Right lobe of liver (tissue), 4 donors: ENCODE data around the gene TRHDE.

Experiments used
- POLR2A ChIP-seq: fragments of 450-650 bp; IDR thresholded peaks from one replicate; pipeline ENCODE4 v1.6.1; 2017; ENCODE audit warnings: antibody characterized with exemption, mild to moderate bottlenecking
- TF ChIP-seq, protein P1 (sequence below), 4 donors: fragments of 200-600 bp in 3 of 4; fragments of 450-650 bp in 1 of 4; IDR thresholded peaks; one replicate each; pipeline versions ENCODE4 v1.5.1 to v1.8.0; 2016 to 2022; ENCODE audit warnings: antibody characterized with exemption in 4 of 4, mild to moderate bottlenecking in 2 of 4
- donor health status: DM: no; HTN: no; CAD: no.
- donor health status: DM: no; HTN: no; CAD: no.
- donor health status: DM: no; HTN: yes; CAD: no.

GRCh38 chr12:72677139-72677538 is 405.0 kb downstream of the TRHDE start:
- TF ChIP-seq, protein P1, sequence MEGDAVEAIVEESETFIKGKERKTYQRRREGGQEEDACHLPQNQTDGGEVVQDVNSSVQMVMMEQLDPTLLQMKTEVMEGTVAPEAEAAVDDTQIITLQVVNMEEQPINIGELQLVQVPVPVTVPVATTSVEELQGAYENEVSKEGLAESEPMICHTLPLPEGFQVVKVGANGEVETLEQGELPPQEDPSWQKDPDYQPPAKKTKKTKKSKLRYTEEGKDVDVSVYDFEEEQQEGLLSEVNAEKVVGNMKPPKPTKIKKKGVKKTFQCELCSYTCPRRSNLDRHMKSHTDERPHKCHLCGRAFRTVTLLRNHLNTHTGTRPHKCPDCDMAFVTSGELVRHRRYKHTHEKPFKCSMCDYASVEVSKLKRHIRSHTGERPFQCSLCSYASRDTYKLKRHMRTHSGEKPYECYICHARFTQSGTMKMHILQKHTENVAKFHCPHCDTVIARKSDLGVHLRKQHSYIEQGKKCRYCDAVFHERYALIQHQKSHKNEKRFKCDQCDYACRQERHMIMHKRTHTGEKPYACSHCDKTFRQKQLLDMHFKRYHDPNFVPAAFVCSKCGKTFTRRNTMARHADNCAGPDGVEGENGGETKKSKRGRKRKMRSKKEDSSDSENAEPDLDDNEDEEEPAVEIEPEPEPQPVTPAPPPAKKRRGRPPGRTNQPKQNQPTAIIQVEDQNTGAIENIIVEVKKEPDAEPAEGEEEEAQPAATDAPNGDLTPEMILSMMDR (IDR thresholded peaks at IDR 0.05) = no peak
- no peak for TF ChIP-seq POLR2A
